Ovary (tissue), 9 donors: Measurements from ENCODE around the gene CST11. TPM values are rescaled to one million over a fixed set of nuclear protein-coding genes. Genes with fewer than 3 reads are reported as not detected.

Source experiments
- DNase-seq, 5 donors: peaks; one replicate each; pipeline ENCODE4 v3.0.0-alpha.2; 2019 to 2020
- H3K27ac ChIP-seq, 2 donors: fragments of 200-600 bp; one replicate each; pipeline versions ENCODE4 v1.5.1 to v1.8.0; 2019 to 2022
- H3K27me3 ChIP-seq: fragments of 200-600 bp; one replicate; pipeline ENCODE4 v1.8.0; 2022
- H3K36me3 ChIP-seq: fragments of 200-600 bp; sonication (generic); one replicate; pipeline ENCODE4 v1.5.1; 2019
- H3K4me1 ChIP-seq: one replicate; pipeline ENCODE4 v1.8.1; 2013; ENCODE audit warnings: mild to moderate bottlenecking, moderate library complexity; ENCODE audit not compliant: insufficient read depth
- H3K4me3 ChIP-seq: fragments of 200-600 bp; sonication (generic); one replicate; pipeline ENCODE4 v1.5.1; 2017
- H3K9me3 ChIP-seq, 2 donors: fragments of 200-600 bp in 1 of 2; sonication (generic) in 1 of 2; one replicate each; pipeline versions ENCODE4 v1.5.1 to v1.8.1; 2013 to 2019; ENCODE audit warnings: mild to moderate bottlenecking in 1 of 2, moderate library complexity in 1 of 2
- CTCF ChIP-seq, 3 donors: fragments of 450-650 bp in 2 of 3; fragments of 200-600 bp in 1 of 3; IDR thresholded peaks; one replicate each; pipeline versions ENCODE4 v1.5.1 to v1.8.0; 2016 to 2022; ENCODE audit warnings: antibody characterized with exemption in 3 of 3, mild to moderate bottlenecking in 1 of 3
- EP300 ChIP-seq: sonication (generic); formaldehyde crosslinking; IDR thresholded peaks from one replicate; pipeline ENCODE4 v1.6.1; 2017; ENCODE audit warnings: antibody characterized with exemption
- POLR2A ChIP-seq: fragments of 450-650 bp; IDR thresholded peaks from one replicate; pipeline ENCODE4 v1.6.1; 2017; ENCODE audit warnings: antibody characterized with exemption, mild to moderate bottlenecking, moderate library complexity
- WGBS, 3 donors: extraction: QIAGEN DNeasy Blood & Tissue Kit in 1 of 3; methylation state at CpG; one replicate each; pipeline versions ENCODE4 v1.1.5 to v1.1.7; 2013 to 2017; 5-methylcytosine and 5-hydroxymethylcytosine counted together
- intact Hi-C, 4 donors: fragments of 100-400 bp; cut with DNase I; formaldehyde crosslinking; loops; one replicate each; pipeline versions ENCODE4 v1.11.0 to v1.15.1; 2022 to 2023
- polyA plus RNA-seq, 2 donors: library from polyadenylated mRNA; stranded (reverse); fragments of 200-250 nt in 1 of 2; fragments of 350-450 nt in 1 of 2; fragmentation: Illumina TruSeq in 1 of 2; extraction: RNeasy Lipid Tissue Mini Kit (QIAGEN cat#74804) in 1 of 2; gene quantifications; one replicate each; pipeline ENCODE4 v1.2.3, GENCODE V29; 2013 to 2014
- total RNA-seq, 7 donors: library from RNA; depleted of rRNA in 2 of 7; stranded (reverse); fragments of >200 nt in 2 of 7; fragmentation: NEBNext Ultra II Directional in 3 of 7; extraction: Animal tissue kit (Norgen Biotek cat#: 25700) in 3 of 7; gene quantifications; one replicate each; pipeline versions ENCODE4 v1.1.0 to v1.2.4, GENCODE V29; 2016 to 2023
- donor health status: DM: no; HTN: no; CAD: no; lungs with moderate emphysema.
- donor health status: DM: no; HTN: no; CAD: no.
- donor health status: Bipolar disorder and iron deficiency.
- donor health status: DM: yes; HTN: yes; CAD: no.
- donor health status: DM: no; HTN: no; CAD: no.
- donor health status: DM: yes; HTN: yes; CAD: no.

Gene CST11
- total and polyA plus RNA-seq, 9 donors: not detected

- intact Hi-C loops: no loop called here
- H3K4me1 ChIP-seq: no peaks in the 10 kb centered on the region
- whole genome bisulfite sequencing, 3 donors: 81 to 87% (median 83%) methylated on average over 7 of the region's 7 CpGs
- DNase-seq: no peak
- no peaks in the 10 kb centered on the region for H3K9me3 ChIP-seq
- TF ChIP-seq EP300 (no peak), POLR2A (no peak), CTCF (IDR thresholded peaks at IDR 0.05) (no peak)
- no peak overlapping the region for H3K4me3 ChIP-seq
- no peak overlapping the region for H3K27ac ChIP-seq
- no peaks in the 10 kb centered on the region for H3K36me3 ChIP-seq
- no peaks in the 10 kb centered on the region for H3K27me3 ChIP-seq
These were observed 4.2 kb upstream of the CST11 start for GRCh38 chr20:23456873-23457272.

- no peak overlapping the region for H3K4me3 ChIP-seq
- no peak for TF ChIP-seq POLR2A
- TF ChIP-seq EP300: no peak
- no peak for TF ChIP-seq CTCF (IDR thresholded peaks at IDR 0.05)
- H3K4me1 ChIP-seq: no peaks in the 10 kb centered on the region
- no peaks in the 10 kb centered on the region for H3K36me3 ChIP-seq
- H3K9me3 ChIP-seq: no peaks in the 10 kb centered on the region
- 37 to 45% (median 39%) methylated on average over 3 of the region's 3 CpGs for WGBS, 3 donors
- no peaks in the 10 kb centered on the region for H3K27me3 ChIP-seq
- intact Hi-C loops: no loop called here
- no peak for DNase-seq
- H3K27ac ChIP-seq: no peak overlapping the region
These were observed 3.7 kb upstream of the CST11 start for GRCh38 chr20:23456409-23456808.

GRCh38 chr20:23455639-23456038 is 3.0 kb upstream of the CST11 start:
- Histone ChIP-seq H3K4me1 (no peaks in the 10 kb centered on the region), H3K36me3 (no peaks in the 10 kb centered on the region), H3K4me3 (no peak overlapping the region), H3K9me3 (no peaks in the 10 kb centered on the region), H3K27me3 (no peaks in the 10 kb centered on the region), H3K27ac (no peak overlapping the region)
- WGBS, 3 donors: 89 to 94% (median 89%) methylated on average over 7 of the region's 7 CpGs
- intact Hi-C loops: no loop called here
- TF ChIP-seq CTCF (IDR thresholded peaks at IDR 0.05) (no peak), POLR2A (no peak), EP300 (no peak)
- DNase-seq: no peak

- Histone ChIP-seq H3K4me3 (no peak overlapping the region), H3K27me3 (no peaks in the 10 kb centered on the region), H3K4me1 (no peaks in the 10 kb centered on the region), H3K9me3 (no peaks in the 10 kb centered on the region), H3K27ac (no peak overlapping the region), H3K36me3 (no peaks in the 10 kb centered on the region)
- no peak for TF ChIP-seq POLR2A
- no peak for TF ChIP-seq EP300
- TF ChIP-seq CTCF (IDR thresholded peaks at IDR 0.05): no peak
- WGBS, 3 donors: 85 to 97% (median 96%) methylated on average over 1 of the region's 1 CpG
- intact Hi-C loops: no loop called here
- DNase-seq: no peak
These were observed 2.1 kb upstream of the CST11 start for GRCh38 chr20:23454816-23455215.
